Activated T-cell treated with anti-CD3 and anti-CD28 coated beads, Interleukin-2, amount 50 U/mL, for 24 hours (primary cell): ENCODE data around the gene ATP1A3.

ENCODE experiments used
- DNase-seq: peaks from one replicate; pipeline ENCODE4 v3.0.0-alpha.2; 2020
- H3K27ac Mint-ChIP-seq: 2 replicates; pipeline ENCODE4 v1.8.0; 2020; ENCODE audit warnings: mild to moderate bottlenecking, mixed read lengths
- H3K27me3 Mint-ChIP-seq: 2 replicates; pipeline ENCODE4 v1.8.0; 2020; ENCODE audit warnings: mixed read lengths
- H3K36me3 Mint-ChIP-seq: 2 replicates; pipeline ENCODE4 v1.8.0; 2020; ENCODE audit warnings: low read depth, mixed read lengths
- H3K4me1 Mint-ChIP-seq: 2 replicates; pipeline ENCODE4 v1.8.0; 2020; ENCODE audit warnings: low read depth, mixed read lengths
- H3K4me3 Mint-ChIP-seq: 2 replicates; pipeline ENCODE4 v1.8.0; 2020; ENCODE audit warnings: mild to moderate bottlenecking, moderate library complexity, mixed read lengths
- H3K9me3 Mint-ChIP-seq: 2 replicates; pipeline ENCODE4 v1.8.0; 2020; ENCODE audit warnings: mixed read lengths

ATP1A3 gene

DNA sequence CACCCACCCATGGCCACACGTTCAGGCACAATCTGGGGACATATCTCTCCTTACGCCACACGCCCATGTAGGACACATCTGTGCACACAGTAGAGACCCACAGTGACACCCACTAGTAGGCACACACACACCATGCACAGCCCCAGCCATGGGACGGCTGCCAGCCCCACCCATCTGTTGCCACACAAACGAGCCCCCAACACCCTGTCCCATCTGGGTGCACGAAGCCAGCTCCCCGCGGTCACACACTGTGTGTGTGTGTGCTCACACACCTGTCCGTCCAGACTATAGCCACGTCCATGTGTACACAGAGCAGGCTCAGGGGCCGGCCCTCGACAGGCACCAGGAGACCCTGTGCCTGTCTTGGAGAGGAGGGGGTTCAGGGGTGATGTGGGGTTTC lies 76.4 kb downstream of the ATP1A3 start:
- Mint-ChIP-seq H3K27me3 (peaks cover 20% of the 10 kb centered on the region), H3K4me1 (peaks cover 21% of the 10 kb centered on the region), H3K36me3 (no peaks in the 10 kb centered on the region), H3K27ac (no peak overlapping the region), H3K4me3 (no peak overlapping the region), H3K9me3 (no peaks in the 10 kb centered on the region)
- no peak for DNase-seq
